H1 (cell line): ENCODE results near the gene FYB2.

Experiments
- ATF3 ChIP-seq: IDR thresholded peaks from 2 replicates; pipeline ENCODE4 v1.6.1; 2011; ENCODE audit warnings: low read depth, mild to moderate bottlenecking, low read length; ENCODE audit not compliant: insufficient read depth
- EP300 ChIP-seq, 2 experiments: IDR thresholded peaks; 1 replicate in 1 of 2; 2 replicates in 1 of 2; pipeline ENCODE4 v1.6.1; 2011 to 2012; ENCODE audit warnings: low read depth in 2 of 2, low read length in 2 of 2, mild to moderate bottlenecking in 2 of 2, borderline replicate concordance in 1 of 2, inconsistent platforms in 1 of 2, moderate library complexity in 1 of 2
- FOSL1 ChIP-seq: IDR thresholded peaks from 2 replicates; pipeline ENCODE4 v1.6.1; 2011; ENCODE audit warnings: mild to moderate bottlenecking, low read depth, low read length, moderate library complexity; ENCODE audit not compliant: insufficient read depth
- POLR2A ChIP-seq, 2 experiments: IDR thresholded peaks; 1 replicate in 1 of 2; 2 replicates in 1 of 2; pipeline ENCODE4 v1.6.1; 2011; ENCODE audit warnings: low read depth in 2 of 2, low read length in 2 of 2, mild to moderate bottlenecking in 2 of 2; ENCODE audit errors: control extremely low read depth in 1 of 2
- TF ChIP-seq, protein P1 (sequence below), 3 experiments: IDR thresholded peaks; 1 replicate in 2 of 3; 2 replicates in 1 of 3; pipeline versions ENCODE4 v1.5.1 to v1.6.1; 2011; ENCODE audit warnings: low read length in 3 of 3, mild to moderate bottlenecking in 3 of 3, inconsistent platforms in 2 of 3, low read depth in 1 of 3, moderate library complexity in 1 of 3; ENCODE audit not compliant: insufficient read depth in 1 of 3; ENCODE audit errors: control extremely low read depth in 1 of 3

DNA sequence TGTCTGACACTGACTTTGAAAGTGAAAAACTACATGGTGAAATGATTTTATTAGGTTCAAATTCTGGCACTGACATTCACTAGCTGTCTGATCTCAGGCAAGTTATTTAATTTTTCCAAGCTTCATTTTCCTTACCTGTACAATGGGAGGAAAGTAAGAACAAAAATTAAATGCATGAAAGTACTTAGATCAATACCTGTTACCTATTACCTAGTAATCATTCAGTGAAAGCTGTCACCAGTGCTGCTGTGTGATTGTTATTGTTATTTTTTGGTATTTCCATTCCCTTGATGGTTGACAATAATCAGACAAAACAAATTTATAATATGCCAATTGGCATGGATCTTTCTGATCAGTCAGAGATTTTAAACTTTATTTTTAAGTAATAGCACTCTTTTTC, 37.0 kb upstream of the FYB2 start:
- TF ChIP-seq, protein P1, sequence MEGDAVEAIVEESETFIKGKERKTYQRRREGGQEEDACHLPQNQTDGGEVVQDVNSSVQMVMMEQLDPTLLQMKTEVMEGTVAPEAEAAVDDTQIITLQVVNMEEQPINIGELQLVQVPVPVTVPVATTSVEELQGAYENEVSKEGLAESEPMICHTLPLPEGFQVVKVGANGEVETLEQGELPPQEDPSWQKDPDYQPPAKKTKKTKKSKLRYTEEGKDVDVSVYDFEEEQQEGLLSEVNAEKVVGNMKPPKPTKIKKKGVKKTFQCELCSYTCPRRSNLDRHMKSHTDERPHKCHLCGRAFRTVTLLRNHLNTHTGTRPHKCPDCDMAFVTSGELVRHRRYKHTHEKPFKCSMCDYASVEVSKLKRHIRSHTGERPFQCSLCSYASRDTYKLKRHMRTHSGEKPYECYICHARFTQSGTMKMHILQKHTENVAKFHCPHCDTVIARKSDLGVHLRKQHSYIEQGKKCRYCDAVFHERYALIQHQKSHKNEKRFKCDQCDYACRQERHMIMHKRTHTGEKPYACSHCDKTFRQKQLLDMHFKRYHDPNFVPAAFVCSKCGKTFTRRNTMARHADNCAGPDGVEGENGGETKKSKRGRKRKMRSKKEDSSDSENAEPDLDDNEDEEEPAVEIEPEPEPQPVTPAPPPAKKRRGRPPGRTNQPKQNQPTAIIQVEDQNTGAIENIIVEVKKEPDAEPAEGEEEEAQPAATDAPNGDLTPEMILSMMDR (IDR thresholded peaks at IDR 0.05; ENCODE audit: control extremely low read depth in 1 of 3, insufficient read depth in 1 of 3, low read depth in 1 of 3, low read length in 3 of 3): no peak
- TF ChIP-seq ATF3 (no peak), FOSL1 (no peak), EP300 (IDR thresholded peaks at IDR 0.05; ENCODE audit: borderline replicate concordance in 1 of 2, low read depth in 2 of 2, low read length in 2 of 2) (no peak), POLR2A (IDR thresholded peaks at IDR 0.05; ENCODE audit: control extremely low read depth in 1 of 2, low read depth in 2 of 2, low read length in 2 of 2) (no peak)
